ENCODE measurements around the gene AVEN. TPM values are rescaled to one million over a fixed set of nuclear protein-coding genes. Genes with fewer than 3 reads are reported as not detected.

Gene AVEN
- total and polyA plus RNA-seq, 2 of the 4 experiments (the other 2 are of a cell fraction), result 9.1 to 17.6 TPM

DNA sequence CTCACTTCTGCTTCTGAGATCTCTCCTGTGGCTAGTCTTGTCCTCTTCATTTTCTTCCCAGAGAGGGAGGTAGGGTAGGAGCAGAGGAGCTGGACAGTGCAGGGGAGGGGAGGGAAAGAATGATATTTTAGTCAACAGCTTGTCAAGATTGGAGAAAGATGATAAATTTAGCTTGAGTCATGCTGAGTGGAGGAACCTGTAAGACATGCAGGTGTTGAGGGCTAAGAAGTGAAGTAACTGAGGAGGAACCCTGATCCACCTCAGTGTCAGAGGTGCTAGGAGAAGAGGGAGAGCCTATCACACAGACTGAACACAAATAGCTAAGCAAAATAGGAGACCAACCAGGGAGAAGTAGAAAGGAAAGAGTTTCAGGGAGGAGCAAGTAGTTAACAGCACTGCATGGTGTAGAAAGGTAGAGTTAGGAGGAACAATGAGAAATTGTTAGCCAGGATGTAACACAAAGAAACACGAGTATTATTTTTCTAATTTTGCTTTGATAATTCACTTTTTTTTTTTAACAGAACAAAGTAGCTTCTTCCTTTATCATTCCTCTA lies 178.9 kb downstream of the AVEN start:
- ChIA-PET CTCF (interaction anchor here (1.0 kb wide), 2 partner anchors 8 to 34 kb away, joined by 4 read pairs; no protein-coding TSS in a partner anchor), POLR2A (ENCODE audit: unreplicated experiment) (no interaction called here)
- Histone ChIP-seq H2BK120ac (ENCODE audit: low read depth, low read length) (no peak overlapping the region), H3K79me1 (ENCODE audit: low read depth in 1 of 2, low read length in 2 of 2) (no peaks in the 10 kb centered on the region), H3K14ac (replicated peaks; ENCODE audit: low read depth, low read length) (no peak overlapping the region), H3K27me3 (ENCODE audit: control insufficient read depth, insufficient read depth, low read length) (no peaks in the 10 kb centered on the region), H3K4ac (ENCODE audit: low read depth, low read length) (no peak overlapping the region), H3K18ac (ENCODE audit: low read depth, low read length) (no peak overlapping the region), H2BK5ac (ENCODE audit: low read depth, low read length, poor library complexity, severe bottlenecking) (no peak overlapping the region), H3K27ac (ENCODE audit: insufficient read depth, low read length) (no peak overlapping the region), H4K20me1 (ENCODE audit: insufficient read depth, low read length) (no peaks in the 10 kb centered on the region), H3K9me3 (ENCODE audit: control insufficient read depth, insufficient read depth, low read length) (no peaks in the 10 kb centered on the region), H3K9me1 (ENCODE audit: insufficient read depth, low read length) (peaks cover 11% of the 10 kb centered on the region), H3K4me3 (ENCODE audit: insufficient read depth, low read depth, low read length) (no peak overlapping the region), H3K4me1 (ENCODE audit: control insufficient read depth, insufficient read depth, low read length) (peaks cover 6% of the 10 kb centered on the region), H3K9ac (ENCODE audit: low read depth, low read length) (no peak overlapping the region), H3K23ac (ENCODE audit: low read depth, low read length) (no peak overlapping the region), H2AK5ac (ENCODE audit: low read depth, low read length) (no peak overlapping the region), H2AFZ (replicated peaks; ENCODE audit: low read length, poor library complexity) (no peak overlapping the region), H2BK20ac (ENCODE audit: low read depth, low read length) (no peak overlapping the region), H4K91ac (ENCODE audit: insufficient read depth, low read depth, low read length) (no peak overlapping the region), H3K36me3 (ENCODE audit: control insufficient read depth, insufficient read depth, low read length) (no peaks in the 10 kb centered on the region; the same call in 1 of the 2 replicates), H4K5ac (ENCODE audit: low read depth, low read length) (no peak overlapping the region), H2AK9ac (replicated peaks; ENCODE audit: low read depth, low read length, poor library complexity) (no peak overlapping the region), H3K4me2 (ENCODE audit: low read depth, low read length) (no peak overlapping the region), H2BK15ac (ENCODE audit: low read depth, low read length) (no peak overlapping the region), H4K8ac (ENCODE audit: low read depth in 2 of 2, low read length in 2 of 2) (no peak overlapping the region), H3K56ac (ENCODE audit: extremely low read depth, insufficient read depth, low read length) (no peak overlapping the region)
- no TSS peak for BruUV-seq (replicated peaks)
- intact Hi-C loops (cut with micrococcal nuclease), result no loop called here
- dilution Hi-C loops (cut with HindIII; ENCODE audit: low sequenced_read_pairs, unreplicated experiment), result no loop called here
- no CpG with 5 or more reads among the region's 1 CpG for WGBS, 2 experiments (ENCODE audit: extremely low coverage in 2 of 2, insufficient read length in 1 of 2)
- TF ChIP-seq POLR2A (IDR thresholded peaks at IDR 0.05; ENCODE audit: low read depth, low read length) (no peak), ELK1 (IDR thresholded peaks at IDR 0.05; ENCODE audit: borderline replicate concordance, low read depth, low read length) (no peak), MAZ (IDR thresholded peaks at IDR 0.05; ENCODE audit: borderline replicate concordance, low read depth, low read length) (no peak), RFX5 (IDR thresholded peaks at IDR 0.05; ENCODE audit: low read depth, low read length) (no peak), FOS (IDR thresholded peaks at IDR 0.05; ENCODE audit: low read depth, low read length) (no peak), CTCF (conservative IDR thresholded peaks at IDR 0.05; ENCODE audit: low read depth, low read length) (no peak), RCOR1 (IDR thresholded peaks at IDR 0.05; ENCODE audit: insufficient replicate concordance, low read length) (no peak), MXI1 (IDR thresholded peaks at IDR 0.05; ENCODE audit: borderline replicate concordance, low read depth, low read length) (no peak)
- TF ChIP-seq, protein P1, sequence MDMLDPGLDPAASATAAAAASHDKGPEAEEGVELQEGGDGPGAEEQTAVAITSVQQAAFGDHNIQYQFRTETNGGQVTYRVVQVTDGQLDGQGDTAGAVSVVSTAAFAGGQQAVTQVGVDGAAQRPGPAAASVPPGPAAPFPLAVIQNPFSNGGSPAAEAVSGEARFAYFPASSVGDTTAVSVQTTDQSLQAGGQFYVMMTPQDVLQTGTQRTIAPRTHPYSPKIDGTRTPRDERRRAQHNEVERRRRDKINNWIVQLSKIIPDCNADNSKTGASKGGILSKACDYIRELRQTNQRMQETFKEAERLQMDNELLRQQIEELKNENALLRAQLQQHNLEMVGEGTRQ (IDR thresholded peaks at IDR 0.05; ENCODE audit: low read depth, low read length), result no peak
- in situ Hi-C loops (cut with MboI; ENCODE audit: low sequenced_read_pairs), result no loop called here
- DNase-seq (no peak), ATAC-seq (ENCODE audit: low read depth) (no peak)

Data from IMR-90 (cell line).